ENCODE data around the gene TENT4A.

The TENT4A gene

GRCh38 chr5:6686501-6686900 lies 26.7 kb upstream of the TENT4A start:
- Mint-ChIP-seq H3K4me3 (no peak overlapping the region), H3K4me1 (peaks cover 18% of the 10 kb centered on the region)
- no peak for ATAC-seq

DNA sequence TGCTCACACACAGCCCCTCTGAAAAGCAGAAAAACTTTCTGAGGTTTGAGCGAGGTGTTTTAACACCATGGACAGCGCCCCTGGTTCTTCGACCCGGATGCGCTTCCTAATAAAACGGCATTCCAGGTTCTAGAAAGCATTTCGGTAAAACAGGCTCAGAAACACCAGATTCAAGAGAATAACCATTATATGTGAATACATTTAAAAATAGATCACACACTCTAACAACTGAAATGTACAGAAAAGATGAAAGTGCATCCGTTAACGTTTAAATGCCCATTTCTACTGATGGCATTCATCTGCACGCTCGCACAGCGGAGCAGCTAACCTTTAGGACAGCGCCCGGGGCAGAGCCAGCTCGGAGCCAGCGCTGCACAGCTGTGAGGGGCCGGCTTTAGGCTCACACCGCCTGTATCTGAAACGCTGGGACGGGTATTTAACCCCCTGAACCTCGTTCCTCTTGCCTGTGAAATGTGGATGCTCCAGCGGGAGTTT lies 26.3 kb upstream of the TENT4A start:
- H3K9me3 Mint-ChIP-seq, result no peaks in the 10 kb centered on the region
- no peak for DNase-seq (ENCODE audit: low spot score in 2 of 2)
- H3K27ac Mint-ChIP-seq, result no peak overlapping the region
- H3K4me1 Mint-ChIP-seq, result peaks cover 14% of the 10 kb centered on the region
- no peaks in the 10 kb centered on the region for H3K36me3 Mint-ChIP-seq
- no peak overlapping the region for H3K4me3 Mint-ChIP-seq
- peak; percentile 47 for ATAC-seq

More at GRCh38 chr5:6686501-6686900, 26.7 kb upstream of the TENT4A start:
- Mint-ChIP-seq H3K27ac (no peak overlapping the region), H3K9me3 (no peaks in the 10 kb centered on the region), H3K36me3 (no peaks in the 10 kb centered on the region)
- DNase-seq (ENCODE audit: low spot score in 2 of 2), result no peak

- Mint-ChIP-seq H3K9me3 (no peaks in the 10 kb centered on the region), H3K4me3 (no peak overlapping the region), H3K27ac (no peak overlapping the region), H3K36me3 (peaks cover under 1% of the 10 kb centered on the region), H3K4me1 (peaks cover 13% of the 10 kb centered on the region)
- ATAC-seq (no peak), DNase-seq (ENCODE audit: low spot score in 2 of 2) (no peak)
Measured at GRCh38 chr5:6687505-6687904, 25.7 kb upstream of the TENT4A start.

DNA sequence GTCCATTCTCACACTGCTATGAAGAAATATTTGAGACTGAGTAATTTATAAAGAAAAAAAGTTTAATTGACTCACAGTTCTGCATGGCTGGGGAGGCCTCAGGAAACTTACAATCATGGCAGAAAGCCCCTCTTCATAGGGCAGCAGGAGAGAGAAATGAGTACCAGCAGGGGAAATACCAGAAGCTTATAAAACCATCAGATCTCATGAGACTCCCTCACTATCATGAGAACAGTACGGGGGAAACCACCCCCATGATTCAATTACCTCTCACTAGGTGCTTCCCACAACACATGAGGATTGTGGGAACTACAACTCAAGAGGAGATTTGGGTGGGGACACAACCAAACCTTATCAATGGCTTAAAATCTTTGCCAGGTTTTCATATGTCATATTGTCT lies 20.3 kb upstream of the TENT4A start:
- Mint-ChIP-seq H3K36me3 (peaks cover 6% of the 10 kb centered on the region), H3K27ac (no peak overlapping the region), H3K4me3 (no peak overlapping the region), H3K9me3 (no peaks in the 10 kb centered on the region), H3K4me1 (no peaks in the 10 kb centered on the region)
- no peak for DNase-seq (ENCODE audit: low spot score in 2 of 2)
- peak; percentile 46 for ATAC-seq

- no peak for DNase-seq (ENCODE audit: low spot score in 2 of 2)
- Mint-ChIP-seq H3K27ac (no peak overlapping the region), H3K9me3 (no peaks in the 10 kb centered on the region), H3K4me1 (no peaks in the 10 kb centered on the region), H3K4me3 (no peak overlapping the region), H3K36me3 (no peaks in the 10 kb centered on the region)
- ATAC-seq, result no peak
Measured at GRCh38 chr5:6698696-6699095, 14.5 kb upstream of the TENT4A start.

GRCh38 chr5:6699357-6699756 lies 13.9 kb upstream of the TENT4A start:
- no peak overlapping the region for H3K4me3 Mint-ChIP-seq
- H3K4me1 Mint-ChIP-seq, result no peaks in the 10 kb centered on the region
- no peaks in the 10 kb centered on the region for H3K36me3 Mint-ChIP-seq
- ATAC-seq, result no peak
- no peaks in the 10 kb centered on the region for H3K9me3 Mint-ChIP-seq
- DNase-seq (ENCODE audit: low spot score in 2 of 2), result no peak
- H3K27ac Mint-ChIP-seq, result no peak overlapping the region

- peaks cover 6% of the 10 kb centered on the region for H3K4me1 Mint-ChIP-seq
- ATAC-seq (no peak), DNase-seq (ENCODE audit: low spot score in 2 of 2) (peak in 1 of 2 donors; percentile 35)
- no peaks in the 10 kb centered on the region for H3K36me3 Mint-ChIP-seq
- H3K4me3 Mint-ChIP-seq, result no peak overlapping the region
- H3K27ac Mint-ChIP-seq, result no peak overlapping the region
- H3K9me3 Mint-ChIP-seq, result no peaks in the 10 kb centered on the region
Measured at GRCh38 chr5:6700074-6700684, 13.1 kb upstream of the TENT4A start.

DNA sequence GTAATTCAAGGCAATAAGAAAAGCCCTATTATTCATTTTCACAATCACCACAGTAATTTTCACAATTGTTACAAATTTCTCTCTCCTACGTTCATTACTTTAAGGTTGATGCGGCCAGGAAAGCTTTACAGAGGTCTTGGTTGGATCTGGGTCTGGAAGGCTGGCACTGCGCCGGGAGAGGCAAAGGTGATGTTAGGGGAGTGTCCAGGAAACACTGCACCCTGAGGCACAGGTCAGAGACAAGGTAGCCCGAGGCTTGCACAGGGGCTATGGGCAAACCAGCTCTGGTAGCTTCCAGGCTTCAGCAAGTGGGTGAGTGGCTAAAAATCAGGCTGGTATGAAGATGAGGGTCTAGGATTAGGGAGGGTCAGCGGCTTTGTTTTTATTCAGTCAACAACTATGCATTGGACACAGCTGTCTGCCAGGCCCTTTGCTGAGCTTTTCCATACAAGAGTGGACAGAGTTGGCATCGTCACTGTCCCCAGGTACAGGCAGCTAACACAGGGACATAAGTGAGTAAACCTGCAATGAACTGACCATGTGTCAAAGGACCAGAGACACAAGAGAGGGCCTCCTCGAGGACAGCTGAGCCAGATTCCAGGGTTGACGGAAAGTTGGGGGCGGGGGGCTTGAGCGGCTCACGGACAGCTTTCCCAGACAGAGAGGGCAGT lies 12.4 kb upstream of the TENT4A start:
- Mint-ChIP-seq H3K27ac (no peak overlapping the region), H3K9me3 (no peaks in the 10 kb centered on the region), H3K4me3 (no peak overlapping the region), H3K4me1 (peaks cover 10% of the 10 kb centered on the region), H3K36me3 (no peaks in the 10 kb centered on the region)
- DNase-seq (ENCODE audit: low spot score in 2 of 2) (peak in 1 of 2 donors; percentile 10), ATAC-seq (no peak)

GRCh38 chr5:6701491-6701890 lies 11.7 kb upstream of the TENT4A start:
- DNase-seq (ENCODE audit: low spot score in 2 of 2) (peak in 1 of 2 donors; percentile 43), ATAC-seq (no peak)
- no peak overlapping the region for H3K27ac Mint-ChIP-seq
- no peaks in the 10 kb centered on the region for H3K36me3 Mint-ChIP-seq
- no peaks in the 10 kb centered on the region for H3K9me3 Mint-ChIP-seq
- H3K4me3 Mint-ChIP-seq, result no peak overlapping the region
- H3K4me1 Mint-ChIP-seq, result peaks cover 10% of the 10 kb centered on the region

DNA sequence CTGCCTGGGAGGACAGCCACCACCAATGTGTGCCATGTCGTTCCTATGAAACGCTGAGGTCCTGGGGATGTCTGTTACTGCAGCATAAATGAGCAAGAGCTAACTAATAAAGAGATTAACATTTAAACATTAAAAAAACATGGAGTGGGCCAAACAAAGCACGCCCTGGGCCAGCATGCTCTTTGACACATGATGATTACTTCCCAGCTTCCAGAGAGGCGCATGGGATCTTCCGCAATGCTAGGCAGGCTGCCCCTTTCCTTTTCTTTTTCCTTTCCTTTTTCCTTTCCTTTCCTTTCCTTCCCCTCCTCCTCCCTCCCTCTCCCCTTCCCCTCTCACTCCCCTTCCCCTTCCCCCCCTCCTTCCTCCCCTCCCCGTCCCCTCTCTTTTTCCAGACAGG lies 10.6 kb upstream of the TENT4A start:
- ATAC-seq (no peak), DNase-seq (ENCODE audit: low spot score in 2 of 2) (peak in 1 of 2 donors; percentile 30)
- Mint-ChIP-seq H3K4me1 (peaks cover 10% of the 10 kb centered on the region), H3K36me3 (no peaks in the 10 kb centered on the region), H3K9me3 (no peaks in the 10 kb centered on the region), H3K27ac (no peak overlapping the region), H3K4me3 (no peak overlapping the region)

DNA sequence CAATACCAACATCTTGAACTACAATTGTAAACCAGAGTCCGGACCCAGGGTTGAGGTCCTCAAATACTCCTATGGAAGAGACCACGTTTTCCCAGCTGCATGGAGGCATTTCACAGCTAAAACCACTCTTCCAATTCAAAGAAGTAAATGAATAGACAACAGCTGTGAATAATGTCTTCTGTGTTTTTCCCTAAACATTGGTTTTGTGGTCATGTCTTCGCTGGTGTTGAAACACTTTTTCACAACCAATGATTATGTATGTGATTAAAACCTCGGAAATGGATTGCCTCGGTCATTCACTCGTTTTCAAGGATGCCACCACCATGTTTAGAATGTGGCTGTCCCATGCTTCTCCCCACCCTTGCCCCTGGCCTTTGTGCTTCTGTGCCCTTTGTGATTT lies 9.4 kb upstream of the TENT4A start:
- Mint-ChIP-seq H3K4me3 (no peak overlapping the region), H3K27ac (no peak overlapping the region), H3K4me1 (peaks cover 10% of the 10 kb centered on the region), H3K9me3 (no peaks in the 10 kb centered on the region), H3K36me3 (no peaks in the 10 kb centered on the region)
- no peak for ATAC-seq
- peak in 1 of 2 donors; percentile 35 for DNase-seq (ENCODE audit: low spot score in 2 of 2)

- H3K27ac Mint-ChIP-seq, result no peak overlapping the region
- no peaks in the 10 kb centered on the region for H3K36me3 Mint-ChIP-seq
- ATAC-seq, result no peak
- no peaks in the 10 kb centered on the region for H3K9me3 Mint-ChIP-seq
- no peak overlapping the region for H3K4me3 Mint-ChIP-seq
- DNase-seq (ENCODE audit: low spot score in 2 of 2), result peak in 1 of 2 donors; percentile 44
- peaks cover 10% of the 10 kb centered on the region for H3K4me1 Mint-ChIP-seq
Measured at GRCh38 chr5:6704361-6704851, 8.8 kb upstream of the TENT4A start.

DNA sequence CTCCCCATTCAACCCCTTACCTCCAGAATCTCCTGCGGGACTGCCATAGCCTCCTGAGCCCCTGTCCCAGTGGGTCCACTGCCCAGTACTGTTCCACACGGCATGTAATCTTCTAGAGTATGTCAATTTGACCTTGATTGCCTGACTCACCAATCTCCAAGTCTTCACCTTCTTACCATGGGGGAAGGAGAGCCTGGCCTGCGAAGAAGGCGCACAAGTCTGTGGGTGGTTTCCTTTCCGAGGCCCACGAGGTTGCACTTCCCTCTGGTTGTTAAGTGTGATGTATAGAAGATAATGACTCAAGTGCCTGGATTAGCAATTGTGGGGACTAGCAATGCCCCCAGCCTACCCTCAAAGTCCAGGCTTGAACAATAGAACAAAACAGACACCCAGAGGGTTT lies 8.1 kb upstream of the TENT4A start:
- H3K9me3 Mint-ChIP-seq, result no peaks in the 10 kb centered on the region
- H3K36me3 Mint-ChIP-seq, result no peaks in the 10 kb centered on the region
- peaks cover 10% of the 10 kb centered on the region for H3K4me1 Mint-ChIP-seq
- H3K27ac Mint-ChIP-seq, result no peak overlapping the region
- ATAC-seq (peak; percentile 80), DNase-seq (ENCODE audit: low spot score in 2 of 2) (peak in 1 of 2 donors; percentile 43)
- H3K4me3 Mint-ChIP-seq, result no peak overlapping the region

- no peak overlapping the region for H3K4me3 Mint-ChIP-seq
- no peaks in the 10 kb centered on the region for H3K9me3 Mint-ChIP-seq
- ATAC-seq (no peak), DNase-seq (ENCODE audit: low spot score in 2 of 2) (peak in 1 of 2 donors; percentile 33)
- H3K36me3 Mint-ChIP-seq, result peaks cover 5% of the 10 kb centered on the region
- H3K27ac Mint-ChIP-seq, result no peak overlapping the region
- peaks cover 16% of the 10 kb centered on the region for H3K4me1 Mint-ChIP-seq
Measured at GRCh38 chr5:6705959-6706358, 7.3 kb upstream of the TENT4A start.

DNA sequence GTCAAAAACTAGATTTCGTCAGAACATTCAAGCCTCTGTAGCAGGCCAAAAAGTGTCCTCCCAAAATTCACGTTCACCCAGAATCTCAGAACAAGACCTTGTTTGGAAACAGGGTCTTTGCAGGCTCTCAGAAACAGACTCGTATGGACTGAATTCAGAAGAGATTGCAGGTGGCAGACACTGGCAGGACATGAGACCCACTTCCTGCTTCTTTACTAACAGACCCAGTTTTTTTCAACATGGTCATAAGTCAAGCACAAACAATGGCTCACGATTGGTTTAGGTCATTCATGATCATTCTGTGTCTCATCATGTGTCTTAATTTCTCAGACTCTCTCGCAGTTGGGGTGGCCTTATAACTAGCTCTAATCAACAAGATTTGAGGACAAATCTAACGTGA lies 5.4 kb upstream of the TENT4A start:
- Mint-ChIP-seq H3K4me1 (peaks cover 30% of the 10 kb centered on the region), H3K27ac (no peak overlapping the region), H3K9me3 (no peaks in the 10 kb centered on the region)

DNA sequence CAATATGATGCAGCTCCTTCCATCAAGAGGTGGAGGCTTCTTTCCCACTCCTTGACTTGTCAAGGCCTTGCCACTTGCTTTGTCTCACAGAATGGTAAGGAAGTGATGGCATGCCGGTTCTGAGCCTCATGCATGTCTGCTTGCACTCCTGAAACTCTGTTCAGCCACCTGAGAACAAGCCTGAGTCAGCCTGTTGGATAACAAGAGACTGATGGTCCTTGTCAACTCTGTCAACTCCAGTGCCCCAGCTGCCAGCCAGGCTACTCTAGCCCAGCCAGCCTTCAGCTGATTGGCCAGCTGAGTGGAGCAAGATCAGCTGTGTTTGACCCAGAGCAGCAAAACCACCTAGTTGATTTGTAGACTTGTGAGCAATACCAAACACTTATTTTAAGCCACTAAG lies 4.4 kb upstream of the TENT4A start:
- Mint-ChIP-seq H3K36me3 (peaks cover 15% of the 10 kb centered on the region), H3K4me3 (no peak overlapping the region), H3K9me3 (no peaks in the 10 kb centered on the region), H3K27ac (no peak overlapping the region), H3K4me1 (peaks cover 30% of the 10 kb centered on the region)
- ATAC-seq (no peak), DNase-seq (ENCODE audit: low spot score in 2 of 2) (peak in 1 of 2 donors; percentile 50)

More for the DNA sequence above, 5.4 kb upstream of the TENT4A start:
- Mint-ChIP-seq H3K4me3 (no peak overlapping the region), H3K36me3 (peaks cover 15% of the 10 kb centered on the region)
- no peak for ATAC-seq
- peak in 1 of 2 donors; percentile 45 for DNase-seq (ENCODE audit: low spot score in 2 of 2)

Measured in stimulated activated effector memory CD8-positive, alpha-beta T cell treated with anti-CD3 and anti-CD28 coated beads, Interleukin-12 subunit alpha, Interleukin-12 subunit beta, amount 100 ng/mL, for 72 hours (primary cell).